MG63 (cell line): ENCODE data around the gene C2CD5. TPM values are rescaled to one million over a fixed set of nuclear protein-coding genes. Genes with fewer than 3 reads are reported as not detected.

ENCODE experiments used
- DNase-seq: peaks from one replicate; pipeline ENCODE4 v3.0.0-alpha.2; 2020
- H3K27me3 ChIP-seq: fragments of 250-450 bp; sonication (Bioruptor Pico); 2 replicates; pipeline ENCODE4 v1.5.1; 2020; ENCODE audit warnings: mild to moderate bottlenecking, moderate library complexity
- H3K36me3 ChIP-seq: fragments of 250-450 bp; sonication (Bioruptor Pico); 2 replicates; pipeline ENCODE4 v1.5.1; 2020; ENCODE audit warnings: mild to moderate bottlenecking, moderate library complexity
- H3K4me3 ChIP-seq: fragments of 250-450 bp; sonication (Bioruptor Pico); 2 replicates; pipeline ENCODE4 v1.5.1; 2020; ENCODE audit warnings: mild to moderate bottlenecking, moderate library complexity
- H3K9me3 ChIP-seq: fragments of 250-450 bp; sonication (Bioruptor Pico); 2 replicates; pipeline ENCODE4 v1.5.1; 2020; ENCODE audit warnings: mild to moderate bottlenecking, moderate library complexity
- total RNA-seq: library from RNA; depleted of rRNA; stranded (reverse); fragments of >200 nt; shearing (Covaris generic); gene quantifications from 2 replicates; pipeline ENCODE4 v1.2.3, GENCODE V29; 2014; ENCODE audit warnings: low replicate concordance

The C2CD5 gene
- total RNA-seq, 1 experiment from 2014 or later, result 13.1 TPM

GRCh38 chr12:22543246-22544037, 900 bp downstream of the C2CD5 start:
- H3K4me3 ChIP-seq, result peak overlapping the region; percentile 89
- H3K36me3 ChIP-seq, result no peaks in the 10 kb centered on the region
- DNase-seq, result peak; percentile 34
- no peaks in the 10 kb centered on the region for H3K27me3 ChIP-seq
- H3K9me3 ChIP-seq, result no peaks in the 10 kb centered on the region

DNA sequence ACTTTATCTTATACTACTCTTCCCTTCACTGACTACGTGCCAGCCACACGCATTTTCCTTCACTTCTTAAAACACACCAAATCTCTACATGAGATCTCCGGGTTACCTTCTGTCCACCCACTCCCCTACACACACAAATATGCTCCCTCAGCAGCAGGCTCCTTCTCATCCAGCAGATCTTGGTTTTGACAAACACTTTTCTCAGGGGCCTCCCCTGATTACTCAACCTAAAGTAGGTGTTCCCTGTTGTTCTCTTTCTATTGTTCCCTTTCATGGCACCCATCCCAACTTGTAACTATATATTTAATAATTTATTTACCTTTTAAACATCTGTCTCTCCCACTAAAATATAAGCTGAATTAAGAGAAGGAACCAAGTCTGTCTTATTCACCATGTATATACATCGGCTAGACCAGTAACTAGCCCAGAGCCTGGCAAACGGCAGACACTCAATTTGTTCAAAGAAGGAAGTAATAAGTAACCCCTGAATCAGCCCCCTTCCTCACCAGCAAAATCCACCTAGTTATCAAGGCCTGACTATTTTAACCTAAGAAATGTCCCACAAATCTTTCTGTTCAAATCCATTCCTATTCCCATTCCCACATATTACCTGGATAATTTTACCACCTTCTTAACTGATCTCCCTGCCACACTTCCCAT, 2.7 kb downstream of the C2CD5 start:
- Histone ChIP-seq H3K27me3 (no peaks in the 10 kb centered on the region), H3K4me3 (no peak overlapping the region), H3K9me3 (no peaks in the 10 kb centered on the region), H3K36me3 (no peaks in the 10 kb centered on the region)
- no peak for DNase-seq

DNA sequence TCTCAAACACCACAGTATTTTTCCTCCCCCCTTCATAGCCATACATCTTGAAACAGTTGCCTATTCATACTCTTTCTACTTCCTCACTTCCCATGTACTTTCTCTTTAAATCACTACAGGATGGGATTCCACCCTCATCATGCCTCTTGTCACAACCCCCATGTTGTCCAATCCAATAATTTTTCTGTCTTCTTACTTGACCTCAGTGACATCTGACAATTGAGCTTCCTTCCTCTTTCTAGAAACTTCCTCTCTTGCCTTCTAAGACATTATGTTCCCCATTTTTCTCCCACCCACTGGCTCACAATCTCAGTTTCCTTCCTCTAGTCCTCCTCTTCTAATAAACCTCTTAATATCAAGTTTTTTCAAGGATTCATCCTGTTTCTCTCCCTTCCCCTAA, 5.3 kb downstream of the C2CD5 start:
- Histone ChIP-seq H3K4me3 (no peak overlapping the region), H3K27me3 (no peaks in the 10 kb centered on the region), H3K36me3 (peaks cover 6% of the 10 kb centered on the region; the same call in 1 of the 2 replicates), H3K9me3 (no peaks in the 10 kb centered on the region)
- DNase-seq, result no peak

GRCh38 chr12:22538311-22538710, 6.0 kb downstream of the C2CD5 start:
- DNase-seq, result no peak
- Histone ChIP-seq H3K9me3 (no peaks in the 10 kb centered on the region), H3K36me3 (peaks cover 10% of the 10 kb centered on the region), H3K27me3 (no peaks in the 10 kb centered on the region), H3K4me3 (no peak overlapping the region)

DNA sequence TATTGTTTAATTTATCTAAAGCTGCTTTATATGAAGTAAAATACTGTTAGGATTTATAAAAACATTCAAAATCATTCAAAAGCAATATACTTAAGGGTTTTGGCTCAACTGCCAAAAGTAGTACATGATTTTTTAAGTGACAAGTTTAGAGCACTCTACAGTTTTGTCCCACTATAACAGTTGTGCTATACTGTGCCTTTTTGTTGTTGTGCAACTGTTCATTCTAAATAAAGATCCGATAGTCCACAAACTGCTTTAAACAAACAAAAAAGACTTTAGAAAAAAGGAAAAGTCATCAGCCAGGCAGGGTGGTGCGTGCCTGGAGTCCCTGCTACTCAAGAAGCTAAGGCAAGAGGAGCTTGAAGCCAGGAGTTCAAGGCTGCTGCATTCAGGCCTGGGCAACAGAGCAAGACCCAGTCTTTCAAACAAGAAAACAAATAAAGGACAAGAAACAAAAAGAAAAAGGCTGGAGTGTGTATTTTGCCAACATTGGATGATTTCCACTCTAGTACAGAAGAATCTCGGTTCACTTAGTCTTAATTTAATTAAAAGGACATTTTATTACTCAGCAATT, 7.3 kb downstream of the C2CD5 start:
- H3K27me3 ChIP-seq, result no peaks in the 10 kb centered on the region
- no peak for DNase-seq

GRCh38 chr12:22536346-22536945, 7.9 kb downstream of the C2CD5 start:
- Histone ChIP-seq H3K36me3 (peaks cover 23% of the 10 kb centered on the region), H3K4me3 (no peak overlapping the region), H3K27me3 (no peaks in the 10 kb centered on the region), H3K9me3 (peaks cover 4% of the 10 kb centered on the region)
- no peak for DNase-seq

More for the DNA sequence above, 7.3 kb downstream of the C2CD5 start:
- peaks cover 18% of the 10 kb centered on the region for H3K36me3 ChIP-seq
- H3K4me3 ChIP-seq, result no peak overlapping the region
- H3K9me3 ChIP-seq, result no peaks in the 10 kb centered on the region

DNA sequence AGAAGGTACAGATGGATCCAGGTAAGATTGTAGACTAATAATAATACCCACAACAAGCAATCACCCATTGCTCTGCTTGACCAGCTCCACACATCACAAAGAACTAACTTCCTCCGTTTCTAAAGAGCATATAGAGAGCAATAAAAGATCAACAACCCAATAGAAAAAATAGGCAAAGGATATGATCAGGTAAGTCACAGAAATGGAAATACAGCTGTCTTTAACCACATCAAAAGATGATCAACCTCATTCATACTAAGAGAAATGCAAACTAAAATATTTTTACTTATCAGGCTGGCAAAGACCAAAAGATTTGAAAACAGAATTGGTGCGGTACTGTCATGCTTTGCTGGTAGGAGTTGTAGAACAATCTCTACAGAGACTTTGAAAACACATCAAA, 8.9 kb downstream of the C2CD5 start:
- no peak for DNase-seq
- Histone ChIP-seq H3K4me3 (no peak overlapping the region), H3K9me3 (peaks cover 7% of the 10 kb centered on the region), H3K27me3 (no peaks in the 10 kb centered on the region), H3K36me3 (peaks cover 30% of the 10 kb centered on the region)

DNA sequence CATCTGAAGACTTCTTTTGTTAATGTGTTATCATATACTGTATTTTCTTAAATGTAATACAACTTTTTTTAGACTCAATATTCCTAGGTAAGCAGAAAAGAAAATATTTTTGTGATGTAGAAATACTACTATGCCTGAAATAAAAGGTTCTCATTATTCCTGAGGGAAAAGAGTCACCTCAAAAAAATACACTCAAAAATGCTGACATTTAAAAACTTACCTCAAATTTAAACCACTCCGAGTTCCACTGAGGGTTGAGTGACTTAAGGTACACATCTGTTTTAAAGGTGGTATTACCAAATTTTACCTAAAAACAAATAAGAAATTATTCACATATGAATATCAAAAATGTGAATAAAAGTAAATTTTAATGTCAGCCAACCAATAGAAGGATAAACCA, 9.3 kb downstream of the C2CD5 start:
- DNase-seq, result no peak
- Histone ChIP-seq H3K36me3 (peaks cover 30% of the 10 kb centered on the region), H3K27me3 (no peaks in the 10 kb centered on the region), H3K4me3 (no peak overlapping the region), H3K9me3 (peaks cover 7% of the 10 kb centered on the region)

- DNase-seq, result no peak
- peaks cover 30% of the 10 kb centered on the region for H3K36me3 ChIP-seq
- peaks cover 7% of the 10 kb centered on the region for H3K9me3 ChIP-seq
- H3K27me3 ChIP-seq, result no peaks in the 10 kb centered on the region
- no peak overlapping the region for H3K4me3 ChIP-seq
These were observed 11.2 kb downstream of the C2CD5 start for GRCh38 chr12:22533155-22533554.

- H3K9me3 ChIP-seq, result peaks cover 7% of the 10 kb centered on the region
- H3K27me3 ChIP-seq, result no peaks in the 10 kb centered on the region
- no peak for DNase-seq
- H3K4me3 ChIP-seq, result no peak overlapping the region
- peaks cover 30% of the 10 kb centered on the region for H3K36me3 ChIP-seq
These were observed 12.0 kb downstream of the C2CD5 start for GRCh38 chr12:22532317-22532716.

DNA sequence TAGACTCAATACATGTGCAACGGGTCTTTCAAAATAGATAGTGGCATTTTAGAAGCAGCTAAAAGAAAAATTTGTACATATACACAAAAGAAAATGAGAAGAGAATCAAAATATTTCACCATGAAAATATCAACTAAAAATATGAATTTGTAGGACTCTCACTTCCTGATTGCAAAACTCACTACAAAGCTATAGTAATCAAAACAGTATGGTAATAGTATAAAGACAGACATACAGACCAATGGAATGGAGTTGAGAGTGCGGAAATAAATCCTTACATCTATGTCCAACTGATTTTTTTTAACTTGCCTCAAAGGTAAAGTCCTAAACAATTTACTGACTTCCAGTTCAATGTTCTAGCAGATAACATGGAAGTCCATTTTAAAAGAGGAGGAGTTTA, 13.1 kb downstream of the C2CD5 start:
- Histone ChIP-seq H3K36me3 (peaks cover 32% of the 10 kb centered on the region), H3K27me3 (no peaks in the 10 kb centered on the region), H3K9me3 (peaks cover 7% of the 10 kb centered on the region), H3K4me3 (no peak overlapping the region)
- DNase-seq, result no peak

GRCh38 chr12:22529281-22530060, 14.9 kb downstream of the C2CD5 start:
- peaks cover 7% of the 10 kb centered on the region for H3K9me3 ChIP-seq
- peak; percentile 53 for DNase-seq
- no peaks in the 10 kb centered on the region for H3K27me3 ChIP-seq
- H3K36me3 ChIP-seq, result peaks cover 41% of the 10 kb centered on the region
- H3K4me3 ChIP-seq, result no peak overlapping the region

- no peaks in the 10 kb centered on the region for H3K27me3 ChIP-seq
- no peak overlapping the region for H3K4me3 ChIP-seq
- DNase-seq, result no peak
- peaks cover 31% of the 10 kb centered on the region for H3K36me3 ChIP-seq
- peaks cover 7% of the 10 kb centered on the region for H3K9me3 ChIP-seq
These were observed 16.3 kb downstream of the C2CD5 start for GRCh38 chr12:22527999-22528398.

- H3K4me3 ChIP-seq, result no peak overlapping the region
- no peaks in the 10 kb centered on the region for H3K27me3 ChIP-seq
- DNase-seq, result no peak
- H3K9me3 ChIP-seq, result peaks cover 7% of the 10 kb centered on the region
- H3K36me3 ChIP-seq, result peaks cover 24% of the 10 kb centered on the region
These were observed 17.5 kb downstream of the C2CD5 start for GRCh38 chr12:22526836-22527235.

DNA sequence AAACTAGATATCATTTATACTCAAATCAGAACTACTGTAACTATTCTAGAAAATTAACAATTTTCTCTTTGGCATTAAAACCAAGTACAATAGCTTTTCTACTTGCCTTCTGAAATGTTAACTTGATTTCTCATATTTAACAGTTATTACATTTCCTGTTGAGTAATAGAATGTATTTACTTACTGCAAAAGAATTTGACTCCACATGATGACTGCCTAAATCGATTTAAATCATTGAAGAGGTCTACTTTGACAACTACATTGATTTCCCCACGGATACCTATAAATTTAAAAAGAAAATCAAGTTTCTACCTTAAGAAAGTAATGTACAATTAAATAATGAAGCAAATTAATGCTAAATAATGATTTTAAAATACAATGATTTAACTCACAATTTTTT, 18.9 kb downstream of the C2CD5 start:
- Histone ChIP-seq H3K27me3 (no peaks in the 10 kb centered on the region), H3K9me3 (no peaks in the 10 kb centered on the region), H3K4me3 (no peak overlapping the region), H3K36me3 (peaks cover 14% of the 10 kb centered on the region; the same call in 1 of the 2 replicates)
- DNase-seq, result no peak

DNA sequence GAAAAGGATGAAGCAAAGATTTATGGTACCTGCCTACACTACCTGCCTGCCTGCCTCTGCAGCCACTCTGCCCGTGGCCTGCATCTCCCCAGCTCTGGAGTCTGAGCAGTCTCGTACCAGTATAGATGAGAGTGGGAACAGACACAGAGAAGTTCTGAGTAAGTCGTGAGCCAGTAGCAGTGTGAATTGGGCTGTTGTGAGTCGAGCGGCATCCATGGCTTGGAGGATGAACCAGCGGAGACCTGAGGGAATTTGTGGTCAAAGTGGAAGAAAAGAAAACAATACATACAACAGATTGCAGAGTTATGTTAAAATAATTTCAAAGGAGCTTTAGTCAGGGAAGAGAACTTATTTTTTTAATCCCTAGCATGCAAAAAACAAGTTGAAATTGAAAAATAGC, 25.3 kb downstream of the C2CD5 start:
- DNase-seq, result no peak
- Histone ChIP-seq H3K27me3 (no peaks in the 10 kb centered on the region), H3K36me3 (no peaks in the 10 kb centered on the region; the same call in none of the 2 replicates), H3K4me3 (no peak overlapping the region), H3K9me3 (no peaks in the 10 kb centered on the region)
